ENCODE data around the gene EFEMP1. TPM values are rescaled to one million over a fixed set of nuclear protein-coding genes. Genes with fewer than 3 reads are reported as not detected.

Gene EFEMP1
- total and polyA plus RNA-seq, 9 of the 15 experiments (the other 6 are each of a cell fraction or from before 2014, with no cell fraction given), result 0.05 to 6.2 (median 0.22) TPM

DNA sequence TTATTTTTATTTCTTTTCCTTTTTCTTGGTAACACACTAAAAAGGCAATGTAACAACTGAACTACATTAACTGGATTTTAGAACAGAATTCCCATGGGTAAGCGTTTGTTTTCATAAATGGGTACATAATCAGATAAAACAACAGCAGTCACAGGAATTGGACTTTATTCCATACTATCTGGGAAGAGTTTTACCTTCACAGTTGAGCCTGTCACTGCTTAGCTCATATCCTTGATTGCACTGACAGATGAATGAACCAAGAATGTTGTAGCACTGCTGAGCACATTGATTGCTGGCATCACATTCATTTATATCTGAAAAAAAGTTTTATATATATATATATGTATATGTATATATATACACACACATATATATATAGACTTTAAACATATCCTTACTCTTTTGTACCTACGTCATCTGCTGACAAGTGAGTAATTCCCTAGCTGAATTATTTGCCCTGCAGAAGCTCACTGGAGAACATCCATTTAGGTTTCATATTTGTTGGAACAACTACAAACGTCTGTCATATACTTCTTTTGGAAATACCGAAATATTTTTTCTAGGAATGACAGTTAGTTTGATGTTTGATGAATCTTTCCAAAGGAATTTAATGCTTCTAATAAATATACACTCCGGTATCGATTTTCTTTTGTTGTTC is 47.0 kb downstream of the EFEMP1 start:
- H3K27ac ChIP-seq (ENCODE audit: extremely low read depth, low read depth, low read length), result no peak overlapping the region
- H3K36me3 ChIP-seq (ENCODE audit: control insufficient read depth, insufficient read depth, low read length), result no peaks in the 10 kb centered on the region
- H3K4me1 ChIP-seq (replicated peaks in 1 of 2; ENCODE audit: control insufficient read depth in 2 of 2, insufficient read depth in 2 of 2, low read length in 2 of 2), result no peaks in the 10 kb centered on the region; a peak in 1 of 5 replicates
- no peaks in the 10 kb centered on the region for H3K9me3 ChIP-seq (replicated peaks; ENCODE audit: control insufficient read depth, insufficient read depth, low read depth, low read length)
- POLR2A ChIA-PET, result interaction anchor here (0.8 kb wide), 1 partner anchor 380 kb away, joined by 3 read pairs; no protein-coding TSS in a partner anchor
- H3K4me2 ChIP-seq (ENCODE audit: insufficient read depth, low read length), result no peak overlapping the region
- no TSS peak for BruUV-seq (replicated peaks)
- H3K79me2 ChIP-seq (ENCODE audit: control insufficient read depth, insufficient read depth, low read length), result no peaks in the 10 kb centered on the region
- H3K4me3 ChIP-seq, result no peak overlapping the region
- peaks cover 0 to 5% of the 10 kb centered on the region in 2 experiments; a peak in 1 of 5 replicates for H3K27me3 ChIP-seq (ENCODE audit: control insufficient read depth in 2 of 2, insufficient read depth in 2 of 2, low read length in 2 of 2)
- no peak for FAIRE-seq
- ATAC-seq, result no peak
- DNase-seq (ENCODE audit: extremely low read depth in 1 of 4, low spot score in 3 of 4), result no peak
- CTCF ChIA-PET (ENCODE audit: low intra/inter-chr PET ratio), result no interaction called here
- in situ Hi-C loops (cut with MboI), result no loop called here
- WGBS (ENCODE audit: insufficient coverage, low coverage, missing lambda C conversion rate), result 3% methylated on average over 6 of the region's 6 CpGs
- H3K9me1 ChIP-seq (ENCODE audit: control insufficient read depth, insufficient read depth, low read length), result no peaks in the 10 kb centered on the region
- H2AFZ ChIP-seq (ENCODE audit: low read depth, low read length), result no peak overlapping the region
- H4K20me1 ChIP-seq (replicated peaks; ENCODE audit: control insufficient read depth, insufficient read depth, low read length), result no peaks in the 10 kb centered on the region
- no peak for TF ChIP-seq HNRNPH1 (optimal IDR thresholded peaks at IDR 0.05; ENCODE audit: low read depth, low read length)
- no peak for TF ChIP-seq TRIM28 (IDR thresholded peaks at IDR 0.05)
- TF ChIP-seq, protein P1, sequence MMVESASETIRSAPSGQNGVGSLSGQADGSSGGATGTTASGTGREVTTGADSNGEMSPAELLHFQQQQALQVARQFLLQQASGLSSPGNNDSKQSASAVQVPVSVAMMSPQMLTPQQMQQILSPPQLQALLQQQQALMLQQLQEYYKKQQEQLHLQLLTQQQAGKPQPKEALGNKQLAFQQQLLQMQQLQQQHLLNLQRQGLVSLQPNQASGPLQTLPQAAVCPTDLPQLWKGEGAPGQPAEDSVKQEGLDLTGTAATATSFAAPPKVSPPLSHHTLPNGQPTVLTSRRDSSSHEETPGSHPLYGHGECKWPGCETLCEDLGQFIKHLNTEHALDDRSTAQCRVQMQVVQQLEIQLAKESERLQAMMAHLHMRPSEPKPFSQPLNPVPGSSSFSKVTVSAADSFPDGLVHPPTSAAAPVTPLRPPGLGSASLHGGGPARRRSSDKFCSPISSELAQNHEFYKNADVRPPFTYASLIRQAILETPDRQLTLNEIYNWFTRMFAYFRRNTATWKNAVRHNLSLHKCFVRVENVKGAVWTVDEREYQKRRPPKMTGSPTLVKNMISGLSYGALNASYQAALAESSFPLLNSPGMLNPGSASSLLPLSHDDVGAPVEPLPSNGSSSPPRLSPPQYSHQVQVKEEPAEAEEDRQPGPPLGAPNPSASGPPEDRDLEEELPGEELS (CRISPR knock-in tag; IDR thresholded peaks at IDR 0.05; ENCODE audit: borderline replicate concordance), result no peak
- no peak for TF ChIP-seq HDAC2 (IDR thresholded peaks at IDR 0.05)
- no peak for TF ChIP-seq HMG20B (CRISPR knock-in tag; IDR thresholded peaks at IDR 0.05)
- TF ChIP-seq DDX20 (tag; IDR thresholded peaks at IDR 0.05; ENCODE audit: low read depth), result no peak
- TF ChIP-seq ARNT (IDR thresholded peaks at IDR 0.05), result no peak
- TF ChIP-seq, protein P2, sequence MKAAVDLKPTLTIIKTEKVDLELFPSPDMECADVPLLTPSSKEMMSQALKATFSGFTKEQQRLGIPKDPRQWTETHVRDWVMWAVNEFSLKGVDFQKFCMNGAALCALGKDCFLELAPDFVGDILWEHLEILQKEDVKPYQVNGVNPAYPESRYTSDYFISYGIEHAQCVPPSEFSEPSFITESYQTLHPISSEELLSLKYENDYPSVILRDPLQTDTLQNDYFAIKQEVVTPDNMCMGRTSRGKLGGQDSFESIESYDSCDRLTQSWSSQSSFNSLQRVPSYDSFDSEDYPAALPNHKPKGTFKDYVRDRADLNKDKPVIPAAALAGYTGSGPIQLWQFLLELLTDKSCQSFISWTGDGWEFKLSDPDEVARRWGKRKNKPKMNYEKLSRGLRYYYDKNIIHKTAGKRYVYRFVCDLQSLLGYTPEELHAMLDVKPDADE (conservative IDR thresholded peaks at IDR 0.05; ENCODE audit: control insufficient read depth, low read depth, low read length), result no peak
- TF ChIP-seq ZNF785 (CRISPR knock-in tag; IDR thresholded peaks at IDR 0.05), result no peak
- no peak for TF ChIP-seq RBM39 (optimal IDR thresholded peaks at IDR 0.05; ENCODE audit: low read depth, low read length)
- no peak for TF ChIP-seq TOE1 (IDR thresholded peaks at IDR 0.05; ENCODE audit: borderline replicate concordance)
- no peak for TF ChIP-seq TOE1 (CRISPR knock-in tag; IDR thresholded peaks at IDR 0.05; ENCODE audit: borderline replicate concordance, low read depth)
- H3K9ac ChIP-seq (ENCODE audit: insufficient read depth in 1 of 2, low read depth in 2 of 2, low read length in 2 of 2), result no peak overlapping the region
- intact Hi-C loops (cut with micrococcal nuclease), result loop anchor here (10.0 kb wide), 1 partner anchor 162 kb away; no protein-coding TSS in a partner anchor

Measured in K562 (cell line).